BLaER1 (cell line): ENCODE measurements around the gene TMEM52B.
"Not testable (repeated sequence)": the region's sequence is repeated elsewhere in the genome, so short reads cannot be mapped to it uniquely, and the experiment has no call there.

ENCODE experiments used
- H3K27ac ChIP-seq: shearing (Covaris generic); formaldehyde crosslinking; 2 replicates; pipeline ENCODE4 v1.8.1; 2022
- H3K27me3 ChIP-seq: shearing (Covaris generic); formaldehyde crosslinking; 2 replicates; pipeline ENCODE4 v1.8.1; 2022
- H3K36me3 ChIP-seq: shearing (Covaris generic); formaldehyde crosslinking; 2 replicates; pipeline ENCODE4 v1.8.1; 2022
- H3K4me1 ChIP-seq: shearing (Covaris generic); formaldehyde crosslinking; 2 replicates; pipeline ENCODE4 v1.8.1; 2022
- H3K4me2 ChIP-seq: shearing (Covaris generic); formaldehyde crosslinking; 2 replicates; pipeline ENCODE4 v1.8.1; 2022
- H3K4me3 ChIP-seq: shearing (Covaris generic); formaldehyde crosslinking; 2 replicates; pipeline ENCODE4 v1.8.1; 2022
- H3K9ac ChIP-seq: shearing (Covaris generic); formaldehyde crosslinking; 2 replicates; pipeline ENCODE4 v1.8.1; 2022
- H3K9me3 ChIP-seq: shearing (Covaris generic); formaldehyde crosslinking; 2 replicates; pipeline ENCODE4 v1.8.1; 2022
- H4K20me1 ChIP-seq: shearing (Covaris generic); formaldehyde crosslinking; 2 replicates; pipeline ENCODE4 v1.8.1; 2022
- Cebpa-rat ChIP-seq: shearing (Covaris generic); IDR thresholded peaks from 2 replicates; pipeline ENCODE4 v1.8.1; 2022

The TMEM52B gene

GRCh38 chr12:10189653-10190052, 10.8 kb downstream of the TMEM52B start:
- Histone ChIP-seq H3K36me3 (no peaks in the 10 kb centered on the region), H3K9ac (no peak overlapping the region), H4K20me1 (no peaks in the 10 kb centered on the region), H3K27ac (no peak overlapping the region), H3K27me3 (no peaks in the 10 kb centered on the region), H3K4me3 (no peak overlapping the region), H3K9me3 (no peaks in the 10 kb centered on the region), H3K4me1 (peaks cover 12% of the 10 kb centered on the region), H3K4me2 (no peak overlapping the region)
- no peak for TF ChIP-seq Cebpa-rat

DNA sequence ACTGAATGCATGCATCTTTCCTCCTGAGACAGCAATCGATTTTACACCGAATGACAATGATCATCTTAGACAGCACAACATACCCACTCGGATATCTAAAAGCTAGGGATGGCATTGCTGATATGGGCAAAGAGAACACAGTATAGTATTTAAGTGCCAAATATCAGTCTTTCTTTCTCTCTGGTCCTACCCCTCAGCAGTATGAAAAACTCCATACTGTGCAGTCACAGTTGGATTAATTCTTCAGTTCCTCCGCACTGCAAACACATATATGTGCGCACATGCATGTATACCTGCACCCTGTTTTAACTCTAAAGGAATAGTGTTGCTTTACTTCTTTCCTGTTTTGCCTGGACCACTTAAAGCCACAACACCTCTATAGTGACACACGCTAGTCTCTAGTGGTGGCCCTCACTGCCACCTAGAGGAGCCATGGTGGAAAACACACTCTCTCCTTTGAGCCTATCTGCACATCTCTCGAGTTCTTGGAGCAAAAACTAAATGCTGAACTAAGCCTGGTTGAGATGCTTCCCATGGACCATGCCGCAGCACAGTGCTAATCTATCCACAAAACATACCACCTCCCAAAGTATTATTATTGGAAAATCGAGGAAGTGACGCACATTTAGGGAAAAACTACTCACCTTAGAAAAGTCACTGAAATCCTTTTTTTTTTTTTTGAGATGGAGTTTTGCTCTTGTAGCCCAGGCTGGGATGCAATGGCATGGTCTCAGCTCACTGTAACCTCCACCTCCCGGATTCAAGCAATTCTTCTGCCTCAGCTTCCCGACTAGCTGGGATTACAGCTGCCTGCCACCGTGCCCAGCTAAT, 11.9 kb downstream of the TMEM52B start:
- H3K4me3 ChIP-seq, result no peak overlapping the region
- H3K27ac ChIP-seq, result no peak overlapping the region
- H3K4me1 ChIP-seq, result peaks cover 23% of the 10 kb centered on the region
- H3K36me3 ChIP-seq, result no peaks in the 10 kb centered on the region
- no peaks in the 10 kb centered on the region for H3K27me3 ChIP-seq
- no peak overlapping the region for H3K9ac ChIP-seq
- no peak overlapping the region for H3K4me2 ChIP-seq
- no peak for TF ChIP-seq Cebpa-rat
- H4K20me1 ChIP-seq, result no peaks in the 10 kb centered on the region
- no peaks in the 10 kb centered on the region for H3K9me3 ChIP-seq

- H3K36me3 ChIP-seq, result no peaks in the 10 kb centered on the region
- no peaks in the 10 kb centered on the region for H3K9me3 ChIP-seq
- no peak overlapping the region for H3K9ac ChIP-seq
- H3K27ac ChIP-seq, result no peak overlapping the region
- no peak overlapping the region for H3K4me3 ChIP-seq
- TF ChIP-seq Cebpa-rat, result no peak
- H3K4me1 ChIP-seq, result peaks cover 34% of the 10 kb centered on the region
- H3K27me3 ChIP-seq, result no peaks in the 10 kb centered on the region
- no peaks in the 10 kb centered on the region for H4K20me1 ChIP-seq
- no peak overlapping the region for H3K4me2 ChIP-seq
Observed at GRCh38 chr12:10191865-10192264, 13.0 kb downstream of the TMEM52B start.

- Histone ChIP-seq H4K20me1 (no peaks in the 10 kb centered on the region), H3K27me3 (no peaks in the 10 kb centered on the region), H3K4me3 (no peak overlapping the region), H3K4me1 (peaks cover 43% of the 10 kb centered on the region), H3K27ac (no peak overlapping the region), H3K9ac (no peak overlapping the region), H3K4me2 (peak overlapping the region; percentile 55), H3K36me3 (no peaks in the 10 kb centered on the region), H3K9me3 (no peaks in the 10 kb centered on the region)
- TF ChIP-seq Cebpa-rat, result no peak
Observed at GRCh38 chr12:10194160-10194670, 15.4 kb downstream of the TMEM52B start.

GRCh38 chr12:10196210-10196609, 17.4 kb downstream of the TMEM52B start:
- no peak for TF ChIP-seq Cebpa-rat
- Histone ChIP-seq H3K27ac (no peak overlapping the region), H3K4me2 (peak overlapping the region; percentile 70), H3K27me3 (no peaks in the 10 kb centered on the region), H3K4me1 (peaks cover 43% of the 10 kb centered on the region), H4K20me1 (no peaks in the 10 kb centered on the region), H3K36me3 (no peaks in the 10 kb centered on the region), H3K9me3 (no peaks in the 10 kb centered on the region), H3K9ac (no peak overlapping the region), H3K4me3 (no peak overlapping the region)

DNA sequence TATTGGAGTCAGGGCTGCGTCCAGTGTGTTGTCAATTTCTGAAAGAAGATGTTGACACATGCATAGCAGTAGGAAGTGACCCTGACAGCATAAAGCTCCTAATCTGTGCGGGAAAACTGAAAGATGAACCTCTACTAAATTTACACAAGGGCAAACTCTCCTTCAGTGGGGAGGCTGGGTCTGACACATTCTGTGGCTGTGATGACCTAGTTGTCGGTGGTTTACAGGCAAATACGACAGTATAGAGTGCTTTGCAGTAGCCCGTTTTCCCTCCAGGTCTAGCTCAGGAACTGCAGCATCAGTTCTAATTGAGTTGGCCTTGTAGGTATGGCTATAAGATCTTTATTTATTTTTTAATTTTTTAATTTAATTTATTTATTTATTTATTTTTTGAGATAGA, 19.0 kb downstream of the TMEM52B start:
- Histone ChIP-seq H3K4me1 (peaks cover 43% of the 10 kb centered on the region), H4K20me1 (no peaks in the 10 kb centered on the region), H3K36me3 (no peaks in the 10 kb centered on the region), H3K27me3 (no peaks in the 10 kb centered on the region), H3K9me3 (no peaks in the 10 kb centered on the region), H3K27ac (no peak overlapping the region; the same call in 1 of the 2 replicates), H3K9ac (no peak overlapping the region), H3K4me2 (no peak overlapping the region), H3K4me3 (no peak overlapping the region)
- TF ChIP-seq Cebpa-rat, result no peak

DNA sequence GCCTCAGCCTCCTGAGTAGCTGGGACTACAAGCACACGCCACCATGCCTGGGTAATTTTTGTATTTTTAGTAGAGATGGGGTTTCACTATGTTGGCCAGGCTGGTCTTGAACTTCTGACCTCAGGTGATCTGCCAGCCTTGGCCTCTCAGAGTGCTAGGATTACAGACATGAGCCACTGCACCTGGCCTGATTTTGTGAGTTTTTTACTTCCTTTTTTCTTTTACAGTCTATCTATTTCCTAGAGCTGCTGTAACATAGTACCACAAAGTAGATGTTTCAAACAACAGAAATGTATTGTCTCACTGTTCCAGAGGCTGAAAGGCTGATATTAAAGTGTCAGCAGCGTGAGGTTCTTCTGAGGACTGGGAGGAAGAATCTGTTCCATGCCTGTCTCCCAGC, 25.7 kb downstream of the TMEM52B start:
- H3K27ac ChIP-seq, H3K27me3 ChIP-seq, H3K4me2 ChIP-seq, H4K20me1 ChIP-seq, H3K9me3 ChIP-seq, H3K9ac ChIP-seq, H3K36me3 ChIP-seq, H3K4me1 ChIP-seq, H3K4me3 ChIP-seq: not testable (repeated sequence)

DNA sequence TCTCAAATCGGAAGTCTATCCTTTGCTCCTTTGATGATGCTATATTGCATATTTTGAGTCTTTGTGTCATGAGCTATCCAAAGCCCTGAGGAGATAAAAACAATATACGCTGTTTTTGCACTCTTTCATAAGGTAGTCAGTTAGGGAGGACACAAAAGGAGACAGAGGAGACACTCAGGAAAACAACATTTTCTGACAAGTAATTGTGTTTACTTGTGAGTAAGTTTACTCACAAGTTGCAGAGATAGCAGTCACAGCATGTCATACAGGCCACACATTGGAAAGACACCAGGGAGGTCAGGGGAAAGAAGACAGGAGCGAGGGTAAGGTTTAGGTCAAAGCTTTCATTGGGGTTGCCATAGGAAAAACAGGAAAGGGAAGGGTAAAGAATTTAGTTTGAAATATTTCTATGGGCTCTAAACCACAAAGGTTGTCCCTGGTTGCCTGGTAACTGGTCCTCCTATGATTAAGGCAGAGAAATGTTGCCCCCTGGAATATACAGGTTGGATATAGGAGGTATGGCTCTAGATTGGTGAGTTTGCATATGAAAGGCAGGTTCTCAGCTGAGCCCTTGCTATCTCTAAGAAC, 26.5 kb downstream of the TMEM52B start:
- H3K4me2 ChIP-seq, result no peak overlapping the region
- TF ChIP-seq Cebpa-rat, result no peak
- H3K4me1 ChIP-seq, result no peaks in the 10 kb centered on the region
- H3K9ac ChIP-seq, result no peak overlapping the region
- H3K27me3 ChIP-seq, result no peaks in the 10 kb centered on the region
- no peaks in the 10 kb centered on the region for H3K36me3 ChIP-seq
- no peak overlapping the region for H3K27ac ChIP-seq
- H4K20me1 ChIP-seq, result no peaks in the 10 kb centered on the region
- H3K9me3 ChIP-seq, result no peaks in the 10 kb centered on the region
- H3K4me3 ChIP-seq, result no peak overlapping the region

GRCh38 chr12:10207136-10207535, 28.3 kb downstream of the TMEM52B start:
- Histone ChIP-seq H3K27ac (no peak overlapping the region), H3K4me1 (no peaks in the 10 kb centered on the region), H3K4me3 (no peak overlapping the region), H4K20me1 (no peaks in the 10 kb centered on the region), H3K9me3 (no peaks in the 10 kb centered on the region), H3K27me3 (no peaks in the 10 kb centered on the region), H3K36me3 (no peaks in the 10 kb centered on the region), H3K4me2 (no peak overlapping the region), H3K9ac (no peak overlapping the region)
- TF ChIP-seq Cebpa-rat, result no peak

DNA sequence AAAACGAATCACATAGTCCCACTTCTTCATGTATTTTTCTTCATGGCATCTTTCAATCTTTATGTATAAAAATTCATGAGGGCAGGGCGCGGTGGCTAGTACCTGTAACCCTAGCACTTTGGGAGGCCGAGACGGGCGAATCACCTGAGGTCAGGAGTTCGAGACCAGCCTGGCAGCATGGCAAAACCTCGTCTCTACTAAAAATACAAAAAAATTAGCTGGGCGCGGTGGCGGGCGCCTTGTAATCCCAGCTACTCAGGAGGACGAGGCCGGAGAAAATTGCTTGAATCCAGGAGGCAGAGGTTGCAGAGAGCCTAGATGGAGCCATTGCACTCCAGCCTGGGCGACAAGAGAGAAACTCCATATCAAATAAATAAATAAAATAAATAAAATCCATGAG, 31.4 kb downstream of the TMEM52B start:
- H4K20me1 ChIP-seq, result 0 out of 2 replicates have a peak, but pooled peaks cover 16% of the 10 kb centered on the region

More for the DNA sequence above, 31.4 kb downstream of the TMEM52B start:
- H3K4me2 ChIP-seq, result no peak overlapping the region
- no peak overlapping the region for H3K9ac ChIP-seq
- no peaks in the 10 kb centered on the region for H3K9me3 ChIP-seq
- peaks cover 18% of the 10 kb centered on the region for H3K4me1 ChIP-seq
- H3K27ac ChIP-seq, result no peak overlapping the region
- no peaks in the 10 kb centered on the region; the same call in 1 of the 2 replicates for H3K27me3 ChIP-seq
- H3K36me3 ChIP-seq, result no peaks in the 10 kb centered on the region
- H3K4me3 ChIP-seq, result no peak overlapping the region
- TF ChIP-seq Cebpa-rat, result no peak
